ENCODE measurements around the gene KIR2DL3.
A peak's percentile ranks its signal among the peaks of the same experiment; 100 is the strongest.
"Not testable (repeated sequence)": the region's sequence is repeated elsewhere in the genome, so short reads cannot be mapped to it uniquely, and the experiment has no call there.

Gene KIR2DL3

DNA sequence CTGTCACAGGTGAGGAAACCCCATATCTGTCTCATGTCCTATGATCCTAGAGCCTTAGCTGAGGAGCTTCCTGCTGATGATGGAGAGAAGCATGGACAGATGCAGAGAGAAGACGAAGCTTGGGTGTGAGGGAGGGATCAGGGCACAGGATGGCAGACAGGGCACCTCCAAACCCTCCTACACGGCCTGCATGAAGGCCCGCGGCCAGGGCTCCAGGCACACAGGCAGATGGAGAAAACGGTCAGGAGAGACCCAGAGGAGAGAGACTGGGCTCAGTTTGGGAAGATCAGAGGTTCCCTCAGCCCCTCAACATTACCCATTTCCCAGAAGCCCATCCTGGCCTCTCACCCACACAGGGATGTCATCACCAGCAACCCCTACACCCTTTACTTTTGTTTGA lies 5.8 kb downstream of the KIR2DL3 start:
- not testable (repeated sequence) for DNase-seq

GRCh38 chr19:54747614-54748322 lies 9.5 kb downstream of the KIR2DL3 start:
- not testable (repeated sequence) for DNase-seq

- not testable (repeated sequence) for DNase-seq
These were observed 12.0 kb downstream of the KIR2DL3 start for GRCh38 chr19:54750276-54750675.

DNA sequence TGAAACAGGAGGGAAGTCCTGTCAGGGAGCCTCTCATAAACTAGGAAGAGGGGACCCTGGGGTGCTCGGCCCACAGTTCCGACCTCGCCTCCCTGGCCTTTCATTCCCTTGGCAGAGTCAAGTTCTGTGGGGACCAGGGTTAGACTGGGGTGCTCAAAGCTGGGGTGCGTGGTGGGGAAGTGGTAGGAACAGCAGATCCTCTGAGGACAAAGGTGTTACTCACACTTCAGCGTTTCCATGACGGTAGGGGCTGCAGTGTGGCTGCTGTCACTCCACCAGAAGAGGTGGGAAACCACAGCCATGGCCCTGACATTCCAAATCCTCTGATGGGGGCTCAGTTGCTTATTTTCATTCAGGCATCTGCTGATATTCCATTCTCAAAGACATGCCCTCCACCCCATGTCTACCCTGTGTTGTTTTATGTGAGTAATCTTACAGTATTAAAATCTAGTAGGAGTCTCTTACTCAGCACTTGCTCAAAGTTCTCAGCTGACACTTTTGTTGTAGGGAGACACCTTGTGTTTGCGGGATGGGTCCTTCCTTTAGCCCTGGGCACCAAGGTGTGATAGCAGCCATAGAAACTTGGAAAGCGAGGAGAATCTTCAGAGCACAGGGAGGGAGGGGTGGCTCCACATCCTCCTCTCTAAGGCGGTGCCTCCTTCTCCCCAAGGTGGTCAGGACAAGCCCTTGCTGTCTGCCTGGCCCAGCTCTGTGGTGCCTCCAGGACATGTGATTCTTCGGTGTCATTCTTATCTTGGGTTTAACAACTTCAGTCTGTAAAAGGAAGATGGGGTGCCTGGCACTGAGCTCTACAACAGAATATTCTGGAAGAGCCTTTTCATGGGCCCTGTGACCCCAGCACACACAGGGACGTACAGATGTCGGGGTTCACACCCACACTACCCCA lies 18.1 kb downstream of the KIR2DL3 start:
- not testable (repeated sequence) for DNase-seq

- not testable (repeated sequence) for DNase-seq
These were observed 20.3 kb downstream of the KIR2DL3 start for GRCh38 chr19:54758577-54758976.

DNA sequence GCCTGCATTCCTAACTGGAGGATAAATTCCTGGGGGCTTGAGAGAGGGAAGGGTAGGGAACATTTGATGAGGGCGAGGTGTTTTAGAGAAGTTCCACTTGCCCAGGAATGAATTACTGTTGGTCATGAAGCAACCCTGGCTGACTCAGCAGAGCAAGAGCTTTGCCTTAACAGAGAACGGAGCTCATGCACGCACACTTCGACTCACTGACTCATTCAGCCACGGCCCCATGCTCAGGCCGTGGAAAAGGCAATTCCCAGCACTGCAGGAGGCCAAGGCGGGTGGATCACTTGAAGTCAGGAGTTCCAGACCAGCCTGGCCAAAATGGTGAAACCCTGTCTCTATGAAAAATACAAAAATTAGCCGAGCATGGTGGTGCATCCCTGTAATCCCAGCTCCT lies 25.9 kb downstream of the KIR2DL3 start:
- DNase-seq, result not testable (repeated sequence)

- DNase-seq, result not testable (repeated sequence)
These were observed 28.2 kb downstream of the KIR2DL3 start for GRCh38 chr19:54766464-54766863.

DNA sequence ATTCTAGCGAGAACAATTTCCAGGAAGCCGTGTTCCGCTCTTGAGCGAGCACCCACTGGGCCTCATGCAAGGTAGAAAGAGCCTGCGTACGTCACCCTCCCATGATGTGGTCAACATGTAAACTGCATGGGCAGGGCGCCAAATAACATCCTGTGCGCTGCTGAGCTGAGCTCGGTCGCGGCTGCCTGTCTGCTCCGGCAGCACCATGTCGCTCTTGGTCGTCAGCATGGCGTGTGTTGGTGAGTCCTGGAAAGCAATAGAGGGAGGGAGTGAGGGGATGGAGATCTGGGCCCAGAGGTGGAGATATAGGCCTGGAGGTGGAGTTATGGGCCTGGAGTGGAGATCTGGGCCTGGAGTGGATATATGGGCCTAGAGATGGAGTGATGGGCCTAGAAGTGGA lies 31.3 kb downstream of the KIR2DL3 start, which contains the start of gene KIR2DL1:
Gene KIR2DL1 (plus strand): TSS at position 148 of the 400 bp plus-strand sequence. CDS start 58 bp downstream, at position 206.
- DNase-seq, result not testable (repeated sequence)

GRCh38 chr19:54770511-54770910 lies 32.2 kb downstream of the KIR2DL3 start:
- DNase-seq, result not testable (repeated sequence)

DNA sequence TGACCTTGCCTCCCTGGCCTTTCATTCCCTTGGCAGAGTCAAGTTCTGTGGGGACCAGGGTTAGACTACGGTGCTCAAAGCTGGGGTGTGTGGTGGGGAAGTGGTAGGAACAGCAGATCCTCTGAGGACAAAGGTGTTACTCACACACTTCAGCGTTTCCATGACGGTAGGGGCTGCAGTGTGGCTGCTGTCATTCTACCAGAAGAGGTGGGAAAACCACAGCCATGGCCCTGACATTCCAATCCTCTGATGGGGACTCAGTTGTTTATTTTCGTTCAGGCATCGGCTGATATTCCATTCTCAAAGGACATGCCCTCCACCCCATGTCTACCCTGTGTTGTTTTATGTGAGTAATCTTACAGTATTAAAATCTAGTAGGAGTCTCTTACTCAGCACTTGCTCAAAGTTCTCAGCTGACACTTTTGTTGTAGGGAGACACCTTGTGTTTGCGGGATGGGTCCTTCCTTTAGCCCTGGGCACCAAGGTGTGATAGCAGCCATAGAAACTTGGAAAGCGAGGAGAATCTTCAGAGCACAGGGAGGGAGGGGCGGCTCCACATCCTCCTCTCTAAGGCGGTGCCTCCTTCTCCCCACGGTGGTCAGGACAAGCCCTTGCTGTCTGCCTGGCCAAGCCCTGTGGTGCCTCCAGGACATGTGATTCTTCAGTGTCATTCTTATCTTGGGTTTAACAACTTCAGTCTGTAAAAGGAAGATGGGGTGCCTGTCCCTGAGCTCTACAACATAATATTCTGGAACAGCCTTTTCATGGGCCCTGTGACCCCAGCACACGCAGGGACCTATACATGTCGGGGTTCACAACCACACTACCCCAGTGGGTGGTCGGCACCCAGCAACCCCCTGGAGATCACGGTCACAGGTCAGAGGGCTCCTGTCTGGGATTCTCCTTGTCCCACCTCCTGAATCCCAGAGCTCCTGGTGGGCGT lies 33.0 kb downstream of the KIR2DL3 start:
- not testable (repeated sequence) for DNase-seq

- DNase-seq, result not testable (repeated sequence)
These were observed 34.4 kb downstream of the KIR2DL3 start for GRCh38 chr19:54772666-54773065.

GRCh38 chr19:54775095-54775815 lies 36.9 kb downstream of the KIR2DL3 start:
- not testable (repeated sequence) for DNase-seq

DNA sequence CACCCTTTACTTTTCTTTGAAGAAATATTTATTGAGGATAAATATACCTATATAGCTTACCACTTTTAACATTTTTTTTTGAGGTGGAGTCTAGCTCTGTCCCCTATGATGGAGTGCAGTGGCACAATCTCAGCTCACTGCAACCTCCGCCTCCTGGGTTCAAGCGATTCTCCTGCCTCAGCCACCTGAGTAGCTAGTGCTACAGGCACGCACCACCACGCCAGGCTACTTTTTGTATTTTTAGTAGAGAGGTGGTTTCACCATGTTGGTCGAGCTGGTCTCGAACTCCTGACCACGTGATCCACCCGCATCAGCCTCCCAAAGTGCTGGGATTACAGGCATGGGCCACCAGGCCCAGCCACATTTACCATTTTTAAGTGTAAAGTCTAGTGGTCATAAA lies 37.5 kb downstream of the KIR2DL3 start:
- not testable (repeated sequence) for DNase-seq

DNA sequence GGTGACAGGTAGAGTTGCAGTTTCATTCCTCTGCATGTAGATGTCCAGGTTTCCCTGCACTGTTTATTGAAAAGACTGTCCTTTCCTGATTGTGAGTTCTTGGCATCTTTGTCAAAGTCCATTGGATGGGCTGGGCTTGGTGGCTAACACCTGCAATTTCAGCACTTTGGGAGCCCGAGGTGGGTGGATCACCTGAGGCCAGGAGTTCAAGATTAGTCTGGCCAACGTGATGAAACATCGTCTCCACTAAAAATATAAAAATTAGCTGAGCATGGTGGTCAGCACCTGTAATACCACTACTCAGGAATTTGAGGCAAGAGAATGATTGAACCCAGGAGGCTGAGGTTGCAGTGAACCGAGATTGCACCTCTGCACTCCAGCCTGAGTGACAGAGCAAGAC lies 39.5 kb downstream of the KIR2DL3 start:
- DNase-seq, result not testable (repeated sequence)

- DNase-seq, result not testable (repeated sequence)
These were observed 40.6 kb downstream of the KIR2DL3 start for GRCh38 chr19:54778896-54779295.

DNA sequence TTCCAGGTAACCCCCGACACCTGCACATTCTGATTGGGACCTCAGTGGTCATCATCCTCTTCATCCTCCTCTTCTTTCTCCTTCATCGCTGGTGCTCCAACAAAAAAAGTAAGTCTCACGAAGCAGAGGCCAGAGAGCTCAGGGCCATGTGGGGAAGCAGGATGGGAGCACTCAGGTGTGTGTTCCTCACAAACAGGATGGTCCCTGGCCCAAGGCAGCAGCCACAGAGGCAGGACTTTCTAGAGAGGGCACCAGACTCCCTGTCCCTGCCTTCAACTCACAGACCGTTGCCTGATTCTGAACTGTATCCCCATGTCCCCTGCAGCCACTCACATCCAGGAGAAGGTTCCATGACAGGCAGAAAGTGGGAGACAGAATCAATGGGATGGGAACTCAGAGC lies 44.6 kb downstream of the KIR2DL3 start:
- DNase-seq, result not testable (repeated sequence)

DNA sequence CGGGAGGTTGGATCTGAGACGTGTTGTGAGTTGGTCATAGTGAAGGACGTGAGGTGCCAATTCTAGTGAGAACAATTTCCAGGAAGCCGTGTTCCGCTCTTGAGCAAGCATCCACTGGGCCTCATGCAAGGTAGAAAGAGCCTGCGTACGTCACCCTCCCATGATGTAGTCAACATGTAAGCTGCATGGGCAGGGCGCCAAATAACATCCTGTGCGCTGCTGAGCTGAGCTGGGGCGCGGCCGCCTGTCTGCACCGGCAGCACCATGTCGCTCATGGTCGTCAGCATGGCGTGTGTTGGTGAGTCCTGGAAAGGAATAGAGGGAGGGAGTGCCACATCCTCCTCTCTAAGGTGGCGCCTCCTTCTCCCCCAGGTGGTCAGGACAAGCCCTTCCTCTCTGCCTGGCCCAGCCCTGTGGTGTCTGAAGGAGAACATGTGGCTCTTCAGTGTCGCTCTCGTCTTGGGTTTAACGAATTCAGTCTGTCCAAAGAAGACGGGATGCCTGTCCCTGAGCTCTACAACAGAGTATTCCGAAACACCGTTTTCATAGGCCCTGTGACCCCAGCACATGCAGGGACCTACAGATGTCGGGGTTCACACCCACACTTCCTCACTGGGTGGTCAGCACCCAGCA lies 47.9 kb downstream of the KIR2DL3 start:
- DNase-seq, result peak; percentile 57

DNA sequence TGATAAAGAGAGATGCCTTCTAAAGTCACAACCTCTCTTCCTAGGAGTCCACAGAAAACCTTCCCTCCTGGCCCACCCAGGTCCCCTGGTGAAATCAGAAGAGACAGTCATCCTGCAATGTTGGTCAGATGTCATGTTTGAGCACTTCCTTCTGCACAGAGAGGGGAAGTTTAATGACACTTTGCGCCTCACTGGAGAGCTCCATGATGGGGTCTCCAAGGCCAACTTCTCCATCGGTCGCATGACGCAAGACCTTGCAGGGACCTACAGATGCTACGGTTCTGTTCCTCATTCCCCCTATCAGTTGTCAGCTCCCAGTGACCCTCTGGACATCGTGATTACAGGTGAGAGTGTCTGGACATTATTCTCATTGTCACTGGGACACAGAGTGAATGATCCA lies 49.8 kb downstream of the KIR2DL3 start:
- DNase-seq, result not testable (repeated sequence)

DNA sequence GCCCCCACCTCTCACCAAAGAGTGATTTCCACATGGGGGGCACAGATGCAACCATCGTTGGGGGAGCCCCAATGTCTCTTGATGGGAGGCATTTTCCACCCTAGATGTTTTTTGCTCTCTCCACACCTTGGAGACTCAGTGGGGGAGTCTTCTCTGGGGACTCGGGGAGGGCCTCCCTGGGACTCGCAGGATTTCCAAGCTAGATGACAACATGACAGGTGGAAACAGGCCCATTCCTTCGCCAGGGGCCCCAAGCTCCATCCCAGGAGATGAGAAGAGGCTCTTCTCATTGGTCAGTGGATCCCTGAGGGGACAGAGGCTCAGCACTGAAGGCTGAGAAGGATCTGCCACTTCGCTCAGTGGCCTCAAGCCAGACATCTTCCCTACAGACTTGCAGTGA lies 52.4 kb downstream of the KIR2DL3 start:
- DNase-seq, result no peak

GRCh38 chr19:54791476-54791875 lies 53.2 kb downstream of the KIR2DL3 start:
- DNase-seq, result no peak

DNA sequence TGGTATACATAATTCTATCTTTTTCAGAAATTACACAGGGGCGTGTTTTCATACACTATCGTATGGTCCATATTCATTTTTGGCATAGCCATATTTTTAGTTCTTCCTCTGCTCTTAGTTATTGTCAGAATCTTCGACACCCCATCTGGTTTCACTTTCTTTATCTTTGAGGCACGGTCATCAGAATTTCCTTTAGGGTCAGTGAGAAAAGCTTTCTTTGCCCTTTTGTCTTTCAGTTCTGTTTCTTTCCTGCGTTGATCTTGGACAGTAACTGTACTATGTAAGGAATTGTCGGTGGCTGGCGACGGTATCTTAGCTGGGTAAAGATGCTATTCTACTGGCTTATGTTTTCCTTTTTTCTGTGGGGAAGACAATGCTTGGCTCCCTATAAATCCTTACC lies 54.5 kb downstream of the KIR2DL3 start:
- DNase-seq, result no peak
